HepG2 (cell line): Measurements from ENCODE around the gene B3GNT9. TPM values are rescaled to one million over a fixed set of nuclear protein-coding genes. Genes with fewer than 3 reads are reported as not detected.

Experiments
- E2F5 ChIP-seq: sonication (generic); formaldehyde crosslinking; conservative IDR thresholded peaks from 2 replicates; pipeline ENCODE4 v1.4.0; 2020; ENCODE audit warnings: missing genetic modification reagents
- HIVEP1 ChIP-seq: sonication (generic); formaldehyde crosslinking; IDR thresholded peaks from 2 replicates; pipeline ENCODE4 v1.4.0; 2020; ENCODE audit warnings: mild to moderate bottlenecking, missing genetic modification reagents
- HOXA3 ChIP-seq: sonication (generic); formaldehyde crosslinking; IDR thresholded peaks from 2 replicates; pipeline ENCODE4 v1.5.0; 2020; ENCODE audit warnings: missing genetic modification reagents
- KAT7 ChIP-seq: IDR thresholded peaks from 2 replicates; pipeline ENCODE4 v1.6.1; 2018; ENCODE audit warnings: borderline replicate concordance, missing compliant biosample characterization
- KDM2A ChIP-seq: sonication (generic); formaldehyde crosslinking; IDR thresholded peaks from 2 replicates; pipeline ENCODE4 v1.4.0; 2020; ENCODE audit warnings: low read depth, missing genetic modification reagents, borderline replicate concordance
- MAF1 ChIP-seq: sonication (generic); formaldehyde crosslinking; IDR thresholded peaks from 2 replicates; pipeline ENCODE4 v1.5.0; 2020; ENCODE audit warnings: missing genetic modification reagents, borderline replicate concordance
- MYC ChIP-seq: sonication (generic); formaldehyde crosslinking; IDR thresholded peaks from 2 replicates; pipeline ENCODE4 v1.9.0; 2021; ENCODE audit warnings: missing genetic modification reagents, borderline replicate concordance
- PAXIP1 ChIP-seq: sonication (generic); formaldehyde crosslinking; conservative IDR thresholded peaks from 2 replicates; pipeline ENCODE4 v1.4.0; 2020; ENCODE audit warnings: mild to moderate bottlenecking, missing genetic modification reagents, moderate library complexity
- RXRA ChIP-seq: sonication (generic); formaldehyde crosslinking; IDR thresholded peaks from 2 replicates; pipeline ENCODE4 v1.5.1; 2020; ENCODE audit warnings: missing genetic modification reagents
- SOX6 ChIP-seq, 2 experiments: fragments of 450-650 bp in 1 of 2; sonication (generic) in 1 of 2; formaldehyde crosslinking in 1 of 2; IDR thresholded peaks; 2 replicates each; pipeline versions ENCODE4 v1.4.0 to v1.6.1; 2017 to 2020; ENCODE audit warnings: antibody characterized with exemption in 1 of 2, mild to moderate bottlenecking in 1 of 2, missing genetic modification reagents in 1 of 2
- TOPORS ChIP-seq: sonication (generic); formaldehyde crosslinking; IDR thresholded peaks from 2 replicates; pipeline ENCODE4 v1.8.0; 2023; ENCODE audit warnings: mild to moderate bottlenecking, missing genetic modification reagents
- ZMYM2 ChIP-seq: sonication (generic); formaldehyde crosslinking; IDR thresholded peaks from 2 replicates; pipeline ENCODE4 v1.8.0; 2022; ENCODE audit warnings: mild to moderate bottlenecking, missing genetic modification reagents
- ZNF501 ChIP-seq: sonication (generic); formaldehyde crosslinking; IDR thresholded peaks from 2 replicates; pipeline ENCODE4 v1.5.1; 2020; ENCODE audit warnings: mild to moderate bottlenecking, moderate library complexity, missing genetic modification reagents
- ZNF552 ChIP-seq: sonication (generic); formaldehyde crosslinking; IDR thresholded peaks from 2 replicates; pipeline ENCODE4 v1.9.0; 2022; ENCODE audit warnings: missing genetic modification reagents, mild to moderate bottlenecking, borderline replicate concordance
- ZNF567 ChIP-seq: sonication (generic); formaldehyde crosslinking; IDR thresholded peaks from 2 replicates; pipeline ENCODE4 v1.8.1; 2023; ENCODE audit warnings: mild to moderate bottlenecking, missing genetic modification reagents, borderline replicate concordance
- ZNF747 ChIP-seq: sonication (generic); formaldehyde crosslinking; IDR thresholded peaks from 2 replicates; pipeline ENCODE4 v1.8.1; 2023; ENCODE audit warnings: missing genetic modification reagents, mild to moderate bottlenecking, borderline replicate concordance
- polyA plus RNA-seq, 8 experiments: library from polyadenylated mRNA; depleted of rRNA in 3 of 8; stranded (reverse) in 7 of 8; unstranded in 1 of 8; fragments of >200 nt; fragmentation: Illumina TruSeq in 4 of 8; extraction: Trizol in 4 of 8; gene quantifications; 2 replicates each; pipeline versions ENCODE4 v1.2.1 to v1.2.3, GENCODE V29; 2011 to 2016; ENCODE audit warnings: low read depth in 4 of 8, missing spikeins in 1 of 8, mixed read lengths in 1 of 8; ENCODE audit not compliant: insufficient read depth in 1 of 8
- total RNA-seq, 5 experiments: library from RNA; depleted of rRNA; stranded (reverse); fragments of >200 nt; fragmentation: Illumina TruSeq; extraction: Trizol; gene quantifications; 2 replicates each; pipeline ENCODE4 v1.2.3, GENCODE V29; 2016; ENCODE audit warnings: low read depth in 1 of 5
- TF ChIP-seq, protein P1 (sequence below): sonication (generic); formaldehyde crosslinking; IDR thresholded peaks from 2 replicates; pipeline ENCODE4 v1.8.1; 2023; ENCODE audit warnings: mild to moderate bottlenecking, missing genetic modification reagents
- TF ChIP-seq, protein P2 (sequence below): sonication (generic); formaldehyde crosslinking; IDR thresholded peaks from 2 replicates; pipeline ENCODE4; 2020; ENCODE audit warnings: missing genetic modification reagents, mild to moderate bottlenecking, borderline replicate concordance
- TF ChIP-seq, protein P3 (sequence below): sonication (generic); formaldehyde crosslinking; IDR thresholded peaks from 2 replicates; pipeline ENCODE4 v1.5.0; 2020; ENCODE audit warnings: missing genetic modification reagents

Gene B3GNT9
- total and polyA plus RNA-seq, 2 of the 13 experiments (the other 11 are each of a cell fraction or from before 2014, with no cell fraction given): 1.5 to 3.1 TPM

DNA sequence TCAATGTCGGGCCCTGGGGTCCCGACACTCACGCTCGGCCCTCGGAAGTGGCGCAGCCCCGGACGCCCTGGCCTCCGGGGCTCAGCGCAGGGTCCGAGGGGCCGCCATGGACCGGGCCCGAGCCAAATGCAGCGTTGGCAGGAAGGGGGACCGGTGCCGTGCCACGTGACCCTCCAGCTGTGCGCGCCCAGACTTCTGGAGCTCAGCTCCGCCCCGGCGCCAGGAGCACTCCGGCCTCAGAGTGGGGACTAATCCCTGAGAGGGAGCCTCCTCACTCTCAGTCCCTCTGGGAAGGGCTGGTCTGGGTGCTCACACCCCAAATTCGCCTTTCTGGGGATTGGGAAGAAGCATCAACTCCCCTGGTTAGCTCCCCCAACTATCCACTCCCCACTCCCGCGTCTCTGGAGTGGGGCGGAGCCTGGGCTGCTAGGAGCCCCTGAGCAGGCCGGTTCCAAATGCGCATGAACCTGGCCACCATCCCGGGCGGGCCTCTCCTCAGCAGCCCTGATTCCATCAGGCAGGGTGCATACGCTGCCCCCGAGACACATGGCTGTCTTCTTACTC lies at the start of gene B3GNT9 (continued):
- TF ChIP-seq ZNF552: peak; percentile 48; the same call in 1 of the 2 replicates
- TF ChIP-seq ZMYM2 (CRISPR knock-in tag): no peak
- TF ChIP-seq KDM2A: peak; percentile 99
- no peak for TF ChIP-seq SOX6 (IDR thresholded peaks at IDR 0.05)
- TF ChIP-seq SOX6 (CRISPR knock-in tag; IDR thresholded peaks at IDR 0.05): peak; percentile 38
- no peak for TF ChIP-seq KAT7 (CRISPR knock-in tag)
- TF ChIP-seq RXRA (CRISPR knock-in tag): peak; percentile 67
- TF ChIP-seq TOPORS: 0 out of 2 replicates have a peak, but pooled peaks have one; percentile 59
- TF ChIP-seq HOXA3 (CRISPR knock-in tag): 0 out of 2 replicates have a peak, but pooled peaks have one; percentile 6
- peak; percentile 45 for TF ChIP-seq PAXIP1
- peak; percentile 70; the same call in 1 of the 2 replicates for TF ChIP-seq ZNF501 (CRISPR knock-in tag)
- 0 out of 2 replicates have a peak, but pooled peaks have one; percentile 29 for TF ChIP-seq MAF1 (CRISPR knock-in tag)
- TF ChIP-seq HIVEP1 (CRISPR knock-in tag): 0 out of 2 replicates have a peak, but pooled peaks have one; percentile 6
- peak; percentile 70; the same call in 1 of the 2 replicates for TF ChIP-seq ZNF567 (CRISPR knock-in tag)
- TF ChIP-seq ZNF747 (CRISPR knock-in tag): 0 out of 2 replicates have a peak, but pooled peaks have one; percentile 10
- TF ChIP-seq, protein P1, sequence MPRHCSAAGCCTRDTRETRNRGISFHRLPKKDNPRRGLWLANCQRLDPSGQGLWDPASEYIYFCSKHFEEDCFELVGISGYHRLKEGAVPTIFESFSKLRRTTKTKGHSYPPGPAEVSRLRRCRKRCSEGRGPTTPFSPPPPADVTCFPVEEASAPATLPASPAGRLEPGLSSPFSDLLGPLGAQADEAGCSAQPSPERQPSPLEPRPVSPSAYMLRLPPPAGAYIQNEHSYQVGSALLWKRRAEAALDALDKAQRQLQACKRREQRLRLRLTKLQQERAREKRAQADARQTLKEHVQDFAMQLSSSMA: peak; percentile 83
- TF ChIP-seq E2F5 (CRISPR knock-in tag): 0 out of 2 replicates have a peak, but pooled peaks have one; percentile 26
- TF ChIP-seq, protein P2, sequence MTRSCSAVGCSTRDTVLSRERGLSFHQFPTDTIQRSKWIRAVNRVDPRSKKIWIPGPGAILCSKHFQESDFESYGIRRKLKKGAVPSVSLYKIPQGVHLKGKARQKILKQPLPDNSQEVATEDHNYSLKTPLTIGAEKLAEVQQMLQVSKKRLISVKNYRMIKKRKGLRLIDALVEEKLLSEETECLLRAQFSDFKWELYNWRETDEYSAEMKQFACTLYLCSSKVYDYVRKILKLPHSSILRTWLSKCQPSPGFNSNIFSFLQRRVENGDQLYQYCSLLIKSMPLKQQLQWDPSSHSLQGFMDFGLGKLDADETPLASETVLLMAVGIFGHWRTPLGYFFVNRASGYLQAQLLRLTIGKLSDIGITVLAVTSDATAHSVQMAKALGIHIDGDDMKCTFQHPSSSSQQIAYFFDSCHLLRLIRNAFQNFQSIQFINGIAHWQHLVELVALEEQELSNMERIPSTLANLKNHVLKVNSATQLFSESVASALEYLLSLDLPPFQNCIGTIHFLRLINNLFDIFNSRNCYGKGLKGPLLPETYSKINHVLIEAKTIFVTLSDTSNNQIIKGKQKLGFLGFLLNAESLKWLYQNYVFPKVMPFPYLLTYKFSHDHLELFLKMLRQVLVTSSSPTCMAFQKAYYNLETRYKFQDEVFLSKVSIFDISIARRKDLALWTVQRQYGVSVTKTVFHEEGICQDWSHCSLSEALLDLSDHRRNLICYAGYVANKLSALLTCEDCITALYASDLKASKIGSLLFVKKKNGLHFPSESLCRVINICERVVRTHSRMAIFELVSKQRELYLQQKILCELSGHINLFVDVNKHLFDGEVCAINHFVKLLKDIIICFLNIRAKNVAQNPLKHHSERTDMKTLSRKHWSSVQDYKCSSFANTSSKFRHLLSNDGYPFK (CRISPR knock-in tag): peak; percentile 71; the same call in 1 of the 2 replicates
- TF ChIP-seq MYC: peak; percentile 37; the same call in 1 of the 2 replicates
- TF ChIP-seq, protein P3, sequence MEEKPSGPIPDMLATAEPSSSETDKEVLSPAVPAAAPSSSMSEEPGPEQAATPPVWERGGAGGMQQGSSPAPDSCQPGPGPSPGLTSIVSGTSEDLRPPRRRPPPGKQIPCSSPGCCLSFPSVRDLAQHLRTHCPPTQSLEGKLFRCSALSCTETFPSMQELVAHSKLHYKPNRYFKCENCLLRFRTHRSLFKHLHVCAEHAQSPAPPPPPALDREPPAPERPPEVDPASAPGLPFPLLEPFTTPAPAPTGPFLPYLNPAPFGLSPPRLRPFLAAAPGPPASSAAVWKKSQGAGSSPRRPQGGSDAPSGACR (CRISPR knock-in tag): 0 out of 2 replicates have a peak, but pooled peaks have one; percentile 31
